Measurements from ENCODE around the gene QSOX2. TPM values are rescaled to one million over a fixed set of nuclear protein-coding genes. Genes with fewer than 3 reads are reported as not detected.

The QSOX2 gene
- total RNA-seq, 1 experiment from 2014 or later = 19.3 TPM

DNA sequence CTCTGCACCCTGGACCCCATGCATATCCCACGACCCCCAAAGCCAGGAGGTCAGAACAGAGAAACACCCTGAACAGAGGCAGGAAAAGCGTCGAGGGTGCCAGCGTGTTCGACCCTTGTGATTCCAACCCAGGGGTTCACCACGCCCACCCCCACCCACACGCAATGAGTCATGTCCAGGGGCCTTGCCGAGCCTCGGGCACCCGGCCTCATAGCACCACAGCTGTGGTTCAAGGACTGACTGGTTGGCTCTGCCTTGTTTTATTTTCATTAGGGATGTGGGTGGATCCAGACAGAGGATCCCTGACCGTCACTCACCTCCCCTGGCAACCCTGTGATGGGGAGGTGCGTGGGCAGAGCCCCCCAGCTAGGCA is 9.5 kb upstream of the QSOX2 start:
- Histone ChIP-seq H3K36me3 (no peaks in the 10 kb centered on the region), H3K27me3 (replicated peaks) (peaks cover 3% of the 10 kb centered on the region; the same call in 1 of the 2 replicates), H3K4me1 (replicated peaks) (no peaks in the 10 kb centered on the region), H3K9me3 (replicated peaks) (no peaks in the 10 kb centered on the region), H3K4me3 (no peak overlapping the region), H3K27ac (no peak overlapping the region)
- no peak for DNase-seq (ENCODE audit: low read depth in 1 of 2, low spot score in 2 of 2)

DNA sequence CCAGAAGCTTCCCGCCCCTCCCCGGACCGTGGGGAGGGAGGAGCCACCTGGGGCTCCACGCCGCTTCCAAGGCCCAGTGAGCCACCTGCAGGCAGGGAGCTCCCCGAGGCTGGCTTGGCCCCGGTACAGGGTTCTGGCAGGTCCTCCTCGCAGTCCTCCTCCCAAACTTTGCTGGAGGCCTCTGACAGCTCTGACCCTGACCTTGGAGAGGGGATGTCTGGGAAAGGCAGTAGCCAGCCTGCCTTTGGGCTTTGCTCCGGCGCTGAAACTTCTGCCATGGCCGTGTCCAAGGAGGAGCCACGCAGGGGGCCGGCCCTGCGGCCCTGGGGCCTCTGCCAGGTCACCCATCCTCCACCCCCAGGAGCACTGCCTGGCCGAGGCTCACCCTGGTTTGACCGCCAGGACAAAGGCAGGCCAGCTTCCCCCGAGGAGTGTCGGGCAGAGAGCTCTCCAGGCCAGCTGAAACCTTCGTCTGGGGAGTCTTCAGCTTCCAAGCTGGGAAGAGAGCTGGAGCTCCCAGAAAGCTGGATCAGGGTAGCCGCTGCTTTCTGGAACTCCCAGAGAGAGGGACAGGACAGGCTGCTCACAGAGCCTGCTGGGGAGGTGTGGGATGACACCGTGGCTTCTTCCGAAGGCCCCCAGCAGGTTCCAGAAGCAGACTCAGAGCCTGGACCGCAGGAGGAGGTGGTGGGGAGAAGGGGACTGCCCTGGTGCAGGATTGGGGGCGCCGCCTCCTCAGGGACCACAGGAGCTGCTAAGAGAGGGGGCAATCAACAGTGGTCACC is 9.0 kb upstream of the QSOX2 start:
- DNase-seq (ENCODE audit: low read depth in 1 of 2, low spot score in 2 of 2) = no peak
- Histone ChIP-seq H3K27me3 (replicated peaks) (peaks cover 5% of the 10 kb centered on the region; the same call in 1 of the 2 replicates), H3K4me1 (replicated peaks) (no peaks in the 10 kb centered on the region), H3K27ac (no peak overlapping the region), H3K4me3 (no peak overlapping the region), H3K9me3 (replicated peaks) (no peaks in the 10 kb centered on the region), H3K36me3 (no peaks in the 10 kb centered on the region)

DNA sequence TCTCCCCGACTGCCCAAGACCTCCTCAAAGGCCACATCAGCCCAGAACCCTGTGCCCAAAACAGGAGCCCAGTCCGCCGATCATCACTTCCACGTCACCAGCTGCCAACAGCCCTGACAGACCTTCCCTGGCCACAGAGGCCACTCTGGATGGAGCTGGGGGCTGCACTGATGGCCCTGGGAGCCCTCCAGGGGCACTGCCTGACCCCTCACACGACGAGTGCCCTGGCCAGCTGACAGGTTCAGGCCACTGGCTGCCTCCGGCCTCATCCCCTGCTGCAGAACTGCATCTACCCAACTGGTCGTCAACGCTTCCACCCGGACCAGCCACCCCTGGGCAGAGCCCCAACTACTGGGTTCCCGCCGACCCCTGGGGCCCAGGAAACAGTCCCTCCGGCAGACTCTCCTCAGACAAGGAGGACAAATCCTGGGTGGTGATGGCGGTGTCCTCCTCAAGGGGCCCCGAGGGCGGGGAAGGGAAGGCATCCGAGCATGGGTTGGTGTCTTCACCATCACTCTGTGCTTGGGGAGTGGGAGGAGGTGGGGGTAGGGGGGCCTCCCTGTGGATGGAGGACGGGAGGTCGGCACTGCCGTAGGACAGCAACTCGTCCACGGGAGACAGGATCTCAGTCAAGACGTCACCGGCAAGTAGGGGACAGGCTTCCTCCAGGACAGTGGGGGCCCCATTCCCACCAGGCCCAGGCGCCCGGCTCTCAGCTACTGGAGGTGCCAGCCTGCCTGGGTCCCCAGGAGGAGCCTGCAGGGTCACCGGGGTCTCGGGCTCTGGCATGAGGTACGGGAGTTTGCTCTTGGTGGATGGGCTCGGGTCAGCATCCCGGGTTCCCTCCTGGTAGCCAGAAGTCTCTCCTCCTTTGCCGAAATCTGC is 7.9 kb upstream of the QSOX2 start:
- DNase-seq (ENCODE audit: low read depth in 1 of 2, low spot score in 2 of 2) = no peak
- no peaks in the 10 kb centered on the region for H3K36me3 ChIP-seq
- H3K4me3 ChIP-seq = no peak overlapping the region
- peaks cover 5% of the 10 kb centered on the region; the same call in 1 of the 2 replicates for H3K27me3 ChIP-seq (replicated peaks)
- no peaks in the 10 kb centered on the region for H3K9me3 ChIP-seq (replicated peaks)
- H3K4me1 ChIP-seq (replicated peaks) = no peaks in the 10 kb centered on the region
- H3K27ac ChIP-seq = no peak overlapping the region

DNA sequence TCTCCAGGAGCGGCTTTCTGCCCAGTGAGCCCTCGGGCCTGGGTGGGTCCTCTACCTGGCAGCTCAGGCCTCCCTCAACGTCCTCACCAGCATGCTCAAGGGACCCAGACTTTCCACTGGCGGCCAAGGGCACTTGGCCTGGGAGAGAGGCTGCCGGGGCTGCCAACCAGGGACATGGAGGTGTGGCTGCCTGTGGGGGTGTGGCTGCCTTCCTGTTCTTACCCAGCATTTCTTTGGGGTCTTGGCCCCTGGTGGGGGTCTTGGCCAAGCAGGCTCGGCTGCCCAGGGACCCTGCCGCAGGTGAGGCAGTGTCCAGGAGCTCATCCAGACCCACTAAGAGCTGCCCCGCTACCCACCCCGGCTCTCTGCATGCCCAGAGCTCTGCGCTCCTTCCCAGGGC is 7.2 kb upstream of the QSOX2 start:
- no peaks in the 10 kb centered on the region for H3K9me3 ChIP-seq (replicated peaks)
- H3K4me1 ChIP-seq (replicated peaks) = no peaks in the 10 kb centered on the region
- H3K27ac ChIP-seq = no peak overlapping the region
- H3K4me3 ChIP-seq = no peak overlapping the region
- no peak for DNase-seq (ENCODE audit: low read depth in 1 of 2, low spot score in 2 of 2)
- no peaks in the 10 kb centered on the region for H3K36me3 ChIP-seq
- H3K27me3 ChIP-seq (replicated peaks) = peaks cover 5% of the 10 kb centered on the region; the same call in 1 of the 2 replicates

DNA sequence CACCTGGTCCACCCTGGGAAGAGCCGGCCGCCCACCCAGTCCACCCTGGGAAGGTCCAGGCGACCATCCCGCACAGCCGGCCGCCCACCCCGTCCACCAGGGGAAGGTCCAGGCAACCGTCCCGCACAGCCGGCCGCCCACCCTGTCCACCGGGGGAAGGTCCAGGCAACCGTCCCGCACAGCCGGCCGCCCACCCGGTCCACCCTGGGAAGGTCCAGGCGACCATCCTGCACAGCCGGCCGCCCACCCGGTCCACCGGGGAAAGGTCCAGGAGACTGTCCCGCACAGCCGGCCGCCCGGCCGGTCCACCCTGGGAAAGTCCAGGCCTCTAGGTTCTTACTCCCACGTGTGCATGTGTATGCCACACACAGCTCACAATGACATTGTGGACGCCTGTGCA is 6.7 kb upstream of the QSOX2 start:
- Histone ChIP-seq H3K4me3 (no peak overlapping the region), H3K9me3 (replicated peaks) (no peaks in the 10 kb centered on the region), H3K4me1 (replicated peaks) (no peaks in the 10 kb centered on the region), H3K27ac (no peak overlapping the region), H3K27me3 (replicated peaks) (peaks cover 5% of the 10 kb centered on the region; the same call in 1 of the 2 replicates), H3K36me3 (no peaks in the 10 kb centered on the region)
- no peak for DNase-seq (ENCODE audit: low read depth in 1 of 2, low spot score in 2 of 2)

DNA sequence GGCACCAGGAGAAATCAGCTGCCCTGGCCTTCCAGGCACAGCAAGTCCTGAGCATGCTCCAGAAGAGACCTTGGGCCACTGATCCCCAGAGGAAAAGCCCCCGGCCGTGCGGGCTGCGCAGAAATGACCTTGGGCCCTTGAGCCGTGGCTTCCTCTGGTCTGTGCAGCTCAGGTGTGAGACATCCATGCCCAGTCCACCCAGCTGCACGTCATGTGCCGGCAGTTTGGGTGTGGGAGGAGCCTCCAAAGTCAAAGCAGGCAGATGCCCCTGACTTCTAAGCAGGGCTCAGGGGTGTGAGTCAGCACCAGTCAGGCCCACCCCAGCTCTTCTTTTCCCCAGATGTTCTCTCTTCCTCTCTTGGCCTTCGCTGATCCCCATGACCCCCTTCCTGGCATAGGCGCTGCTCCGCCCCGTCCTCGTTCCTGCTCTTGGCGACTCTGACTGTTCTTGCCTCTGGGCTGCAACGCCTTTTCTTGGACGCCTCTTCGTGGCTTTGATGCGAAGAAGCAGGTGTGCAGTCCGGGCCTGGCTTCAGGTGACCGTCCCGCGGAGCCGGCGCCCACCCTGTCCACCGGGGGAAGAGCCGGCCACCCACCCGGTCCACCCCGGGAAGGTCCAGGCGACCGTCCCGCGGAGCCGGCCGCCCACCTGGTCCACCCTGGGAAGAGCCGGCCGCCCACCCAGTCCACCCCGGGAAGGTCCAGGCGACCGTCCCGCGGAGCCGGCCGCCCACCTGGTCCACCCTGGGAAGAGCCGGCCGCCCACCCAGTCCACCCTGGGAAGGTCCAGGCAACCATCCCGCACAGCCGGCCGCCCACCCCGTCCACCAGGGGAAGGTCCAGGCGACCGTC is 5.9 kb upstream of the QSOX2 start:
- H3K36me3 ChIP-seq = no peaks in the 10 kb centered on the region
- no peaks in the 10 kb centered on the region for H3K9me3 ChIP-seq (replicated peaks)
- H3K4me1 ChIP-seq (replicated peaks) = no peaks in the 10 kb centered on the region
- H3K4me3 ChIP-seq = no peak overlapping the region
- no peak overlapping the region for H3K27ac ChIP-seq
- H3K27me3 ChIP-seq (replicated peaks) = peaks cover 5% of the 10 kb centered on the region; the same call in 1 of the 2 replicates
- no peak for DNase-seq (ENCODE audit: low read depth in 1 of 2, low spot score in 2 of 2)

DNA sequence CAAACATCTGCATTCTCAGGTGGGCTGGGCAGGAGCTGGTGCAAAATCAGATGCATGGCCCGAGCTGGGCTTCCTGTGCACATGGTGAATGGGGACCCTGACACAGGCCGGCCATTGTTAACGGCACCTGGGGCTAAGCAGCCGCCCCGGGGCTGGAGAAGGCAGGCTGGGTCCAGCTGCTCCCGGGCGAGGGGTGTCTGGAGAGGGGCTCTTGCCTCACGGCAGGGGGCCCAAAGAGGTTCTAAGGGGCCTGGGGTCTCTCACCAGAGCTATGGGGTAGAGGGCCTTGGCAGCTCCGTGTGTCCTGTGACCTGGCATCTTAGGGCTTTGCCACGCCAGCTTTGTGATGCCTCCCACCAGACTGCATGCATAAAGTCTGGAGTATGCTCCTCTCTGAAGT is 5.1 kb upstream of the QSOX2 start:
- Histone ChIP-seq H3K4me1 (replicated peaks) (no peaks in the 10 kb centered on the region), H3K4me3 (no peak overlapping the region), H3K27ac (no peak overlapping the region), H3K36me3 (no peaks in the 10 kb centered on the region), H3K27me3 (replicated peaks) (0 out of 2 replicates have a peak, but pooled peaks cover 7% of the 10 kb centered on the region), H3K9me3 (replicated peaks) (no peaks in the 10 kb centered on the region)
- DNase-seq (ENCODE audit: low read depth in 1 of 2, low spot score in 2 of 2) = no peak

DNA sequence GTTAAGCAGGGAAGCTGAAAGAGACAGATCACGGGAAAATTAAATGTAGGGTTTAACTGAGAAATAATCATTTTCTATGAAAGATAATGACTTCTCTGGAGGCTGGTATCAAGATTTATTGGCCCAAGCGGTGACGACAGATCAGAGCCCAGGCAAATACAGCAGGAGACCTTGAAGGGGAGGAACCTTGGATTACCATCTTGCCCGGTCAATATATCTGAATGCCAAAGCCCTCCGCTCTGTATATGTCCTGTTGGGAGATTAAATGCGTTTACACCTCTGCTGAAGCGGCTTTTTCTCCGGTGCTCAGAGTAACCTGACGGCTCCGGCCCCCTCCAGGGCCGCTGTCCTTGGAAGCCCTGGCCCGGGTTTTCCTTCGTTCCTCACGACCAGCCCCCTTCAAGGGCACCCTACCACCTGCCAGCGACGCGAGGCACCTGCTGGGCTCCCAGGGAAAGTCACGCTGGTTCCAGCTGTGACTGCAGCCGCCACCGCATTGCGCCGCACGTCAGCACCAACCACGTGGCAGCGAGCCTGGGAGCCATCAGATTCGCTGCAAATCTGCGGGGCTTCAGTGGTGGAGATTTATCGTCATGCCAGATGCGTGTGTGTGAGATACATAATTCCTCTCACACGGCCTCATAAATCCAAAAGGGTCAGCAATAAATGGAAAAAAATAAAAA is 4.4 kb upstream of the QSOX2 start:
- no peak for DNase-seq (ENCODE audit: low read depth in 1 of 2, low spot score in 2 of 2)
- Histone ChIP-seq H3K4me1 (replicated peaks) (0 out of 2 replicates have a peak, but pooled peaks cover 4% of the 10 kb centered on the region), H3K27ac (no peak overlapping the region), H3K9me3 (replicated peaks) (peaks cover 3% of the 10 kb centered on the region; the same call in 1 of the 2 replicates), H3K27me3 (replicated peaks) (0 out of 2 replicates have a peak, but pooled peaks cover 7% of the 10 kb centered on the region), H3K4me3 (no peak overlapping the region), H3K36me3 (0 out of 2 replicates have a peak, but pooled peaks cover 2% of the 10 kb centered on the region)

DNA sequence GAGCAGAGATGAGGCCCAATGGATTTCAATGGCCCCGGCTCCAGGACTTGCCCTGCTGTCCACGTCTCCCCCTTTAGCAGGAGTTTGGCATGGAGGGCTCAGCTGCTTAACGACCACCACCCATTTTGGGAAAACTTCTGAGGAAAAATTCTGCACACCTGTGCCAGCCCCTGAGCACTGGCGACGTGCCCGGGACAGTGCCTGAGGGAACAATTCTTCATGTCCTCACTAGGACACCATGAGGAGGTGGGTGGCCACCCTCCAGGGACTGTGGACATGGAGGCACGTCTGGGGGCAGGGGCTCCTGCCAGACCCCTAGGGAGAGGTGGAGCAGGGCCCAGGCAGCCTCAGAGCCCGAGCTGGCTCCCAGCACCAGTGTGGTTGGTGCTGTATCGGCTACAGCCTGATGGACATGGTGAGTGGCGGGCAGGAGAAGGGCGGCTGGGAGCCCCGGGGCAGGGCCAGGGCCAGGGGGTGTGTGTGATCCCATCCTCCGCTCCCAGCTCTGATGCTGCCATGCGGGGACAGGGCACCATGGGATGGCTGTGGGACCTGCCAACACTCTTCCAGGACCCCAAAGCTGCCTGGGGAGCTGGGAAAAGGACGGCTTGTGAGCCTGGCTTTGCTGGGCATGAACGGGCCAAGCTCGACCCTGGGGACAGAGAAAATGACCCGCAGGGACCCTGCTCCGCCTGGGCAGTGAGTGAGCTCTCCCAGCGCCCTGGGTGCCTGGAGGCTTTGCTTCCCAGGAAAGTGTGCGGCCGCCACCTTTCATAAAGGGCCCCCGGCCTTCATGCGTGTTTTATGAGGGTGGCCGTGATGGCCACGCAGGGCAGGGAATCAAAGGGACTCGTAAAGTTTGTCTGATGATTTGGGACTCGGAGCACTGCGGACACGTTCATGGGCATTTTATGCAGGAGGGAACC is 3.6 kb upstream of the QSOX2 start:
- Histone ChIP-seq H3K27ac (no peak overlapping the region), H3K4me1 (replicated peaks) (peaks cover 9% of the 10 kb centered on the region), H3K4me3 (no peak overlapping the region), H3K27me3 (replicated peaks) (0 out of 2 replicates have a peak, but pooled peaks cover 7% of the 10 kb centered on the region), H3K9me3 (replicated peaks) (peaks cover 3% of the 10 kb centered on the region; the same call in 1 of the 2 replicates), H3K36me3 (0 out of 2 replicates have a peak, but pooled peaks cover 2% of the 10 kb centered on the region)
- no peak for DNase-seq (ENCODE audit: low read depth in 1 of 2, low spot score in 2 of 2)

DNA sequence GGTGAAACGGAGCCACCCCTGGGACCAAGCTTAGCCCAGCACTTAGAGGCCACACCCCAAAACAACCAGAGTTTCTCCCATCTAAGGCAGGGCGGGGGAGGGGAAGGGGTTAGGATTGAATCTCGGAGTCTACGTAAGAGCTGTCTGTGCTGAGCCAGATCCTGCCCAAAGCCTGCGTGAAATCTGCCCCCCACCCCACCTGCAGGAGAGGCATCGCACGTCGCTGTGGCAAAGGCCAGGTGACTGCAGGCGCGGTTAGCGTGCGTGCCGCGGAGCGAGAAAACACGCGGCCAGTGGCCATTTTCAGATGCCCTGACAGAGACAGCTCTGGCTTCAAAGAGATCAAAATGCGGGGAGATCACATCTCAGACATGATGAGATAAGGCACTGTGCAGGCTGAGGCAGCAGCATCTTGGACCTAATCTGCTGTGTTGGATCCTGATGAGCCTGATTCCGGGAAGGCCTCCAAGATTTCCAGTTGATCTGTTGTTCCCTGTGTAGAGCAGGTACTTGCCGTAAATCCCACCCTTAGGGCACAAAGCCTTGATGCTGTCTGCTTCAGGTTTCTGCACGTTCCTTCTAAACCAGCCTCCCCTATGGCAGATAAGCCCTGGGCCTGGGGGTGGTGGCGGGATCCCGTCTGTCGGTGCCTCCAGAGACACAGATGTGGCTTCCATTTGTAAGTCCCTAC is 2.5 kb upstream of the QSOX2 start:
- Histone ChIP-seq H3K9me3 (replicated peaks) (peaks cover 3% of the 10 kb centered on the region; the same call in 1 of the 2 replicates), H3K27me3 (replicated peaks) (0 out of 2 replicates have a peak, but pooled peaks cover 7% of the 10 kb centered on the region), H3K4me3 (no peak overlapping the region), H3K4me1 (replicated peaks) (peaks cover 11% of the 10 kb centered on the region), H3K27ac (no peak overlapping the region), H3K36me3 (0 out of 2 replicates have a peak, but pooled peaks cover 2% of the 10 kb centered on the region)
- no peak for DNase-seq (ENCODE audit: low read depth in 1 of 2, low spot score in 2 of 2)

DNA sequence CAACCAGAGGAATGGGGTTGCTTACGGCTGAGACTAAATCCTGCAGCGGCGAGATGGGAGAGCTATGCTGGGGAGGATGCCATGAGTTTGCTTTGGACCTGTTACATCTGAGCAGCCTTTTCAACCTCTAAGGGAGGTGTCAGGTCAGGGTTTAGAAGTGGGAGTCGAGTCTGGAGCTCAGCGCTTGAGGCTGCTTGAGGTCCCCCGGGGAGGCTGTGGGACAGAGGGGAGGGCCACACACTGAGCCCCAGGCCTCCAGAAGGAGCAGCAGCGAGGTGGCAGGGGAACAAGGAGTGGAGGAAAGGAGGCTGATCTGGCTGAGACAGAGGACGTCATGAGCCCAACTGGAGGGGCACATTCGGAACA is 1.9 kb upstream of the QSOX2 start:
- Histone ChIP-seq H3K4me1 (replicated peaks) (peaks cover 11% of the 10 kb centered on the region), H3K27me3 (replicated peaks) (0 out of 2 replicates have a peak, but pooled peaks cover 7% of the 10 kb centered on the region), H3K4me3 (no peak overlapping the region), H3K27ac (no peak overlapping the region), H3K9me3 (replicated peaks) (peaks cover 3% of the 10 kb centered on the region; the same call in 1 of the 2 replicates), H3K36me3 (0 out of 2 replicates have a peak, but pooled peaks cover 2% of the 10 kb centered on the region)
- DNase-seq (ENCODE audit: low read depth in 1 of 2, low spot score in 2 of 2) = no peak
